Bone marrow (tissue), 2 donors: ENCODE measurements around the gene GNPTG.
"Not testable (repeated sequence)": the region's sequence is repeated elsewhere in the genome, so short reads cannot be mapped to it uniquely, and the experiment has no call there.

Experiments
- DNase-seq, 2 donors: peaks; one replicate each; lab custom pipeline; 2025; lab: John Stamatoyannopoulos, UW

The GNPTG gene

GRCh38 chr16:1319041-1319440 is 32.7 kb upstream of the GNPTG start:
- DNase-seq = no peak

DNA sequence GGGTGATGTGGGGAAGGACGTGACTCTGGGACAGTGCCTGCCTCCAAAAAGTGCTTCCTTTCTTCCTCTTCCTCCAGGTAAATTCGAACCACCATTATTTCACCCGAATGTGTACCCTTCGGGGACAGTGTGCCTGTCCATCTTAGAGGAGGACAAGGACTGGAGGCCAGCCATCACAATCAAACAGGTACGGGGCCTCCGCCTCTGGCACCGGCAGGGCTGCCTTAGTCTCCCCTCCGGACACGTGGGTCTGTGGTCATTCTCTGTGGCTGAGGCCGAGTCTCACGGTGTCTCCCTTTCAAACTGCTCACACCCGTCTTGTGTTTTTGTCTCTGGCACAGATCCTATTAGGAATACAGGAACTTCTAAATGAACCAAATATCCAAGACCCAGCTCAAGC is 31.6 kb upstream of the GNPTG start:
- DNase-seq = no peak

GRCh38 chr16:1320658-1321240 is 31.0 kb upstream of the GNPTG start:
- DNase-seq = no peak

DNA sequence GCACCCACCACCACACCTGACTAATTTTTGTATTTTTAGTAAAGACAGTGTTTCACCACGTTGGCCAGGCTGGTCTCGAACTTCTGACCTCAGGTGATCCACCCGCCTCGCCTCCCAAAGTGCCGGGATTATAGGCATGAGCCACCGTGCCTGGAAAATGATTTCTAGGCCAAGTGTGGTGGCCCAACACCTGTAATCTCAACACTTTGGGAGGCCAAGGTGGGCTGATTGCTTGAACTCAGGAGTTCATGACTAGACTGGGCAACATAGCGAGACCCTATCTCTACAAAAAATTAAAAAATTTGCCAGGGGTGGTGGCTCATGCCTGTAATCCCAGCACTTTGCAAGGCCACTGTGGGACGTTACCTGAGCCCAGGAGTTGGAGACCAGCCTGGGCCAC is 29.3 kb upstream of the GNPTG start:
- DNase-seq = no peak

DNA sequence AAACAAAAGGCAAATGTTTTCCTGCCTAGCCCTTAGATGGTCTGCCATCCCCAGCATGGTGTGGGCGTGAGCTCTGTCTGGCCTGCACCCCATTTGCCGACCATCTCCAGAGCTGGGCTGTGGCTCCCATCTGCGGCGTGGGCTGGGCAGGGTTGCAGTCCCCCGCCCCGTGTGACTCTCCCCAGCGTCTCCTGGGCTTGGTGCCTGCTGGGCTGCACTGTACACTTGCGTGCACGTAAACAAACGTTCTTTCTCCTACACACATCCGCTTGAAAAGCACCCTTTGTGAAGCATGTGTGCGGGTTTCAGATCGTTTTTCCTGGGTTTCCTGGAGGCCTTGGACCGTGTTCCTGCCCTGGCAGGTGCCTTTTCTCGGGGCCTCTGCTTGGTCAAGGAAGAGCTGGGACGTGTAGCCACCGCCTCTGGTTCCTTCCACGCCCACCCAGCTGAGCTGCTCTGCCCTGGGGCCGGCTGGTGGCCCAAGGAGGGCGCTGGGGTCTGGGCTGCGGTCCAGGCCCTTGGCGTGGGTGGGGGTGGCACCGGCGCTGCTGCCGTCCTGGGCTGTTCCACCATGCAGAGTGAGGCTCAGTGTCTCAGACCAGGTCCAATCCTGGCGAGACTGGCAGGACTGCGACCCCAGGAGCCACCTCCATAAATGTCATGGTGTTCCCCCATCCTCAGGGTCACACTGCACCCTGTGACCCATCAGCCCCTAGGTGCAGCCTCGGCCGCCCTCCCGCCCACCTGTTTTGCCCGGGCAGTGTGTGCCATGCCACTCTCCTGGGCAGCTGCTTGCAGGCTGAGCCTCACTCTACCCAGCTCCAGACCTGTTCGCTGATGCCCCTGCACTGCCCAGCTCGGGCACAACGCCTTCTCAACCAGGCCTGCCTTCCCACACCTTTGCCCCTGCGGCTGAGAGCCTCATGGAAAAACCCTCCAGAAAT is 28.2 kb upstream of the GNPTG start:
- DNase-seq = no peak

DNA sequence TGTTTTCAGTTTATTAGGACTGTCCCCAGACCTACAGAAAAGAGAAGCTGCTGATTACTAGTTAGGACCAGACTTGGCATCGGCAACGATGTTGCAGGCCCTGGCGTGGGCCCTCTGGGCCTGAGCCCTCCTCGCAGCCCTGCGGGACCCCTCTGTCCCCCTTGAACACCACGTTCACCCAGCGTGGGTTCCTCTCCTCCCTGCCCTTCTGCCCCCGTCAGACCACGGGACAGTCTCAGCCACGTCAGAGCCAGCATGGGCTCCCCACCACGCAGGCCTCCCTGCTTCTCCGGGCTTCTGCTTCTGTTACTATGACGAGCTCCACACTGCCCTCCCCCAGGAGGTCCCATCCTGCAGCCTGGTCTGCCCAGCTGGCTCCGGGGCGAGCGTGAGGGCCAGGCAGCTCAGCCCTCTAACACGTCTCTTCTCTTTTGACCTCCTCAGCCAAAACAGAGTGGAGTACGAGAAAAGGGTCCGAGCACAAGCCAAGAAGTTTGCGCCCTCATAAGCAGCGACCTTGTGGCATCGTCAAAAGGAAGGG is 27.4 kb upstream of the GNPTG start:
- no peak for DNase-seq

DNA sequence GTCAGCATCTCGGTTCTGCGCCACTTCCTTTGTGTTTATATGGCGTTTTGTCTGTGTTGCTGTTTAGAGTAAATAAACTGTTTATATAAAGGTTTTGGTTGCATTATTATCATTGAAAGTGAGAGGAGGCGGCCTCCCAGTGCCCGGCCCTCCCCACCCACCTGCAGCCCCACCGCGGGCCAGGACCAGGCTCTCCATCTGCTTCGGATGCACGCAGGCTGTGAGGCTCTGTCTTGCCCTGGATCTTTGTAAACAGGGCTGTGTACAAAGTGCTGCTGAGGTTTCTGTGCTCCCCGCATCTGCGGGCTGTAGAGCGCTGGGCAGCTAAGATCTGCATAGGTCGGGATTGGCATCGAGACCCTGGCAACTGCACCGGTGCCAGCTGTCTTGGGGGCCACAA is 26.5 kb upstream of the GNPTG start:
- DNase-seq = no peak

DNA sequence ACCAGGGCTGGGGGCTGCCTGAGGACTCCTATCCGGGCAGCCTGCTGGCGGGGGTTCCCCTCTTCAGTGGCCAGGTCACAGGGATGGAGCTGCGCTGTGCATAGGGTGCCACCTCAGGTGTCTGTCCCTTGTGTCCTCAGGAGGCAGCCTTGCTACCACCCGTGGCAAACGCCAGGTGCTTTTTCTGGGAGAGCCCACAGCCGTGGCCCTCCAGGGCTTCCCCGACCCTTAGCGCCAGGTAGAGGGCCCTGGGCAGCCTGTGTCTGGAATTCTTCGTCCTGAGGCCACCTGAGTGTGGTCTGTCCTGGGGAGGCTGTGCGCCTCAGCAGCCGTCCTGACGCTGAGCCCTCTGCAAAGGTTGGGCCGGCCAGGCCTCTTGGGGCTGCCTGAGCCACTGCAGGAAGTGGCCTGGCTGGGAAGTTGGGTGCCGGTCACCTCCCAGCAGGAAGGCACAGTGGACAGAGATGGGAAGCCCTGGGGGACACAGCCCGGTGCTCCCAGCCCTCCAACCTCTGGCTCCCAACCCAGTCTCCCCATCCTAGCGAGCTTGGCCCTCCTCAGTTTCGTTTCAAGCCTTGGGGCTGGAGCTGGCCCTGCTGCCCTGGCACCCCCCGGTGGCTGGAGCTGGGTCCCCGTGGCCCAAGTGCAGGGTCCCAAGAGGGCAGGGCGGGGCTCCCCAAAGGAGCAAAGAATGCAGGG is 25.9 kb upstream of the GNPTG start:
- DNase-seq = no peak

GRCh38 chr16:1326391-1326790 is 25.3 kb upstream of the GNPTG start:
- no peak for DNase-seq

- DNase-seq = no peak
Measured at GRCh38 chr16:1326946-1327618, 24.6 kb upstream of the GNPTG start.

- no peak for DNase-seq
Measured at GRCh38 chr16:1327619-1327947, 24.1 kb upstream of the GNPTG start.

- not testable (repeated sequence) for DNase-seq
Measured at GRCh38 chr16:1328136-1328535, 23.6 kb upstream of the GNPTG start.

DNA sequence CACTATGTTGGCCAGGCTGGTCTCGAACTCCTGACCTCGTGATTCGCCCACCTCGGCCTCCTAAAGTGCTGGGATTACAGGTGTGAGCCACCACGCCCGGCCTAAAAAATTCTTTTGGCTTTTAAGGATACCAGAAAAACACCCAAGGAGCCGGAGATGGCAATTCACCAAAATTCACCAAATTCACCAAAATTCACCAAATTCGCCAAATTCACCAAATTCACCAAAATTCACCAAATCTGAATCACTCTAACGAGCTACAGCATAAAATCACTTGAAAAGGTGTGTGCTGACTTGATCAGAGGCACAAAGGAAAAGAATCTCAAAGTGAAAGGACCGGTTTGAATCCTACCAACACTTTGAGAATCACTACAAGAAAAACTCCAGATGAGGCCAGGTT is 22.8 kb upstream of the GNPTG start:
- not testable (repeated sequence) for DNase-seq

GRCh38 chr16:1330260-1330914 is 21.3 kb upstream of the GNPTG start:
- no peak for DNase-seq

DNA sequence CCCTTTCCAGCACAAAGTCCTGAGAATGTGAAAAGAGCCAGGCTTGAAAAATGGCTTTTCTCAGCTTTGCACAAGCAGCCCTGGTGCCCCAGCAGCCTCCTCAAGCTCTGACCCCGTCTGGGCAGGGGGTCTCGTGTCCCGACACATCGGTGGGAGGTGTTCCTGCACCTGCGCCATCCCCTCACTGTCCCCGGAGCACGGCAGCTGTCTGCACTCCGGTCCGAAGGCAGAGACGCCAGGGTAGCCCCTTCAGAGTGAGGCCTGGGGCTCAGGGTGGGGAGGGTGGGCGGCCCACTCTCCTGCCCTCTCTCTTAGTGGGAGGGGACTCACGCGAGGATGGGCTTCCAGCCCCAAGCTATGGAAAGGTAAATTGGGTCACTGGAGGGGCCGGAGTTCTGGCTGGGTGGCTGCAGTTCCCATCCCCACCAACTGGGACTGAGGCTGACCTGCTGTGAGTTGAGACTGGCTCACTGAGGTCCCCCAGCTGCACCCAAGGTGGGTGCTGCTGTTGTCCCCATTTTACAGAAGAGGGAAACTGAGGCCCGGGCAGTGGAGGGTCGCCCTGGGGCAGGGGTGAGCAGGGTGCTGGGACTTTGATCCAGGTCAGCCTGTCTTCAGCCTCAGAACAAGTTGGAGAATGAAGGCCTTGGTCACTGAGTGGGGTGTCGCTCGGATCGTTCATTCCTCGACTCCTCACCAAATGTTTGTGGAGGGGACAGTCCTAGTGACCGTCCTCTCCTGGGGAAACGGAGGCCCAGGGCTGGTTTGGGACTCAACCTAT is 20.6 kb upstream of the GNPTG start:
- no peak for DNase-seq

- no peak for DNase-seq
Measured at GRCh38 chr16:1331712-1332617, 19.8 kb upstream of the GNPTG start.

DNA sequence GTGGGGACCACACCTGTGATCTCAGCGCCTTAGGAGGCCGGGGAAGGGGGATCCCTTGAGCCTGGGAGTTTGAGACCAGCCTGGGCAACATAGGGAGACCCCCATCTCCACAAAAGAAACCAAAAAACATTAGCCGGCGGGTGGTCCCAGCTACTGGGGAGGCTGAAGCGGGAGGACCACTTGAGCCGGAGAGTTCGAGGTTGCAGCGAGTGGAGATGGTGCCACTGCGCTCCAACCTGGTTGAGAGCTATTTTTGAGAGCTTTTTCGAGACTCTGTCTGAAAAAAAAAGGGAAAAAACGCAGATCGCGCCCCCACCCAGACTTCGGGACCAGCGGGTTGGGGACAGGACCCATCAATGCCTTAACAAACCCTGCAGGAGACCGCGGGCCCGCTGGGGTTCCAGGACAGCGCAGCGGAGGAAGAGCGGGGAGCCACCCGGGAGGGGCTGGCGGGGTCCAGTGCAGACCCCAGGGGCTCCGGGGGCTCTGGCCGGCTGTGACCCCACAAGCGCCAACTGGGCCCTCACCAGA is 19.0 kb upstream of the GNPTG start:
- DNase-seq = no peak

- DNase-seq = no peak
Measured at GRCh38 chr16:1333149-1333812, 18.4 kb upstream of the GNPTG start, which contains the start of gene BAIAP3. BAIAP3 (plus strand) TSS chr16:1333645; CDS start chr16:1338550, 4,905 bp downstream.
